A673 (cell line): ENCODE measurements around the gene GRID1.

ENCODE experiments used
- EZH2 ChIP-seq: fragments of 200-600 bp; sonication (generic); IDR thresholded peaks from 2 replicates; pipeline ENCODE4 v1.6.1; 2017; ENCODE audit warnings: borderline replicate concordance, low read depth, mild to moderate bottlenecking, mixed read lengths, antibody characterized with exemption, low read length; ENCODE audit not compliant: poor library complexity, severe bottlenecking
- TF ChIP-seq, protein P1 (sequence below): fragments of 300-800, 200-600 bp; sonication (generic); conservative IDR thresholded peaks from 2 replicates; pipeline ENCODE4 v1.5.1; 2017; ENCODE audit warnings: low read depth, mild to moderate bottlenecking, antibody characterized with exemption, low read length, moderate library complexity, mixed read lengths

- TF ChIP-seq, protein P1, sequence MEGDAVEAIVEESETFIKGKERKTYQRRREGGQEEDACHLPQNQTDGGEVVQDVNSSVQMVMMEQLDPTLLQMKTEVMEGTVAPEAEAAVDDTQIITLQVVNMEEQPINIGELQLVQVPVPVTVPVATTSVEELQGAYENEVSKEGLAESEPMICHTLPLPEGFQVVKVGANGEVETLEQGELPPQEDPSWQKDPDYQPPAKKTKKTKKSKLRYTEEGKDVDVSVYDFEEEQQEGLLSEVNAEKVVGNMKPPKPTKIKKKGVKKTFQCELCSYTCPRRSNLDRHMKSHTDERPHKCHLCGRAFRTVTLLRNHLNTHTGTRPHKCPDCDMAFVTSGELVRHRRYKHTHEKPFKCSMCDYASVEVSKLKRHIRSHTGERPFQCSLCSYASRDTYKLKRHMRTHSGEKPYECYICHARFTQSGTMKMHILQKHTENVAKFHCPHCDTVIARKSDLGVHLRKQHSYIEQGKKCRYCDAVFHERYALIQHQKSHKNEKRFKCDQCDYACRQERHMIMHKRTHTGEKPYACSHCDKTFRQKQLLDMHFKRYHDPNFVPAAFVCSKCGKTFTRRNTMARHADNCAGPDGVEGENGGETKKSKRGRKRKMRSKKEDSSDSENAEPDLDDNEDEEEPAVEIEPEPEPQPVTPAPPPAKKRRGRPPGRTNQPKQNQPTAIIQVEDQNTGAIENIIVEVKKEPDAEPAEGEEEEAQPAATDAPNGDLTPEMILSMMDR = no peak
- no peak for TF ChIP-seq EZH2
These were observed 310.7 kb downstream of the GRID1 start for GRCh38 chr10:86055928-86056327.
